ENCODE measurements around the gene CDX1.

DNA sequence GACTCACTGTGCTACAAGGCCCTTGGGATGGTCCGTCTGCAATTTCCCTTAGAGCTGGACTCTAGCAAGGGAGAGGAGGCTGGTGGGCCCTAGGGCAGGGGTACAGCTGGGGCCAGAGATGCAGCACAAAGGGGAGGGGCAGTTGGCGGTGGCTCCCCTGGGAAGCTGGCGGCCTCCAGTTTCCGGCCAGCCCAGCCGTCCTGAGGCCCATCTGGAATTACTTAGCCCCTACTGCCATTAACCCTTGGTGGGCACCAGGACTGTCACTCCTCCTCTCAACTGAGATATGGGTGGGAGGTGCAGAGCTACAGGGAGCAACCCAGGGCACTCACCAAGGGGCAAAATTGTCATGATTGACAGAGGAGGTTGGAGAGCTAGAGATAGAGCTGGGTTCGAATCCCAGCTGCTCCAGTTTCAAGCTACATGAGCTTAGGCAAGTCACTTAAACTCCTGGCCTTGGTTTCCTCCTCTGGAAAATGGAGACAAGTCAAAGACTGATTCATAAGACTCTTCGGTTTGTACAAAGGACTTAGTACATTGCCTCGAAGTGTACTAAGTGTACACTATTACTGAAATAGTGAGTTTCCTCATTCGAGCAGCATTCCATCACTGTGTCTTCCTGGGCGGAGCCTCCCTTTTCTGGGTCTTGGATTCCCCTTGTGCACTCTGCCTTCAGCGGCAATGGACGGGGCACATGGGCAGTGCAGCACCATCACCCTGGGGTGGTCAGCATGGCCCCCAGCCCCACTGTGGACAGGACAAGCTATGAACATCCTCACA is 8.2 kb upstream of the CDX1 start:
- TF ChIP-seq BHLHE40 (IDR thresholded peaks at IDR 0.05; ENCODE audit: borderline replicate concordance) = no peak
- TF ChIP-seq FOXM1 (IDR thresholded peaks at IDR 0.05; ENCODE audit: borderline replicate concordance) = no peak
- no peak for TF ChIP-seq SUZ12 (IDR thresholded peaks at IDR 0.05)
- TF ChIP-seq ZNF384 (IDR thresholded peaks at IDR 0.05) = no peak
